Lung (tissue), 12 donors: ENCODE results near the gene NKAIN2. TPM values are rescaled to one million over a fixed set of nuclear protein-coding genes. Genes with fewer than 3 reads are reported as not detected.

Source experiments
- ATAC-seq: fragments of 200-7000 bp; cut with Tn5 transposase; one replicate; pipeline ENCODE4 v1.9.1; 2020; ENCODE audit warnings: moderate number of reproducible peaks; ENCODE audit not compliant: insufficient read depth, low FRiP score
- DNase-seq, 3 donors: peaks; one replicate each; pipeline ENCODE4 v3.0.0-alpha.2; 2013 to 2017
- H3K27ac ChIP-seq, 2 donors: one replicate each; pipeline ENCODE4 v1.5.1; 2013; ENCODE audit warnings: mild to moderate bottlenecking in 2 of 2, moderate library complexity in 2 of 2, control low read depth in 1 of 2, inconsistent platforms in 1 of 2, low read depth in 1 of 2, low read length in 1 of 2
- H3K27me3 ChIP-seq, 3 donors: one replicate each; pipeline ENCODE4 v1.5.1; 2013; ENCODE audit warnings: low read length in 2 of 3; ENCODE audit not compliant: control insufficient read depth in 3 of 3, insufficient read depth in 3 of 3
- H3K36me3 ChIP-seq, 4 donors: one replicate each; pipeline ENCODE4 v1.5.1; 2013; ENCODE audit warnings: low read length in 4 of 4, mild to moderate bottlenecking in 1 of 4, moderate library complexity in 1 of 4; ENCODE audit not compliant: control insufficient read depth in 4 of 4, insufficient read depth in 4 of 4
- H3K4me1 ChIP-seq, 5 donors: one replicate each; pipeline ENCODE4 v1.5.1; 2013; ENCODE audit warnings: low read length in 5 of 5, mild to moderate bottlenecking in 2 of 5, moderate library complexity in 1 of 5; ENCODE audit not compliant: control insufficient read depth in 5 of 5, insufficient read depth in 5 of 5
- H3K4me3 ChIP-seq: one replicate; pipeline ENCODE4 v1.5.1; 2013; ENCODE audit warnings: mild to moderate bottlenecking, control low read depth, moderate library complexity
- H3K9ac ChIP-seq, 2 donors: one replicate each; pipeline ENCODE4 v1.5.1; 2013; ENCODE audit warnings: low read length in 2 of 2, control low read depth in 1 of 2; ENCODE audit not compliant: insufficient read depth in 1 of 2
- H3K9me3 ChIP-seq, 4 donors: one replicate each; pipeline ENCODE4 v1.5.1; 2013; ENCODE audit warnings: low read length in 3 of 4, mild to moderate bottlenecking in 1 of 4, moderate library complexity in 1 of 4; ENCODE audit not compliant: control insufficient read depth in 4 of 4, insufficient read depth in 3 of 4
- CTCF ChIP-seq: IDR thresholded peaks from 2 replicates; pipeline ENCODE4 v1.5.1; 2012; ENCODE audit warnings: mild to moderate bottlenecking; ENCODE audit errors: control extremely low read depth, extremely low read depth
- WGBS, 2 donors: extraction: QIAGEN DNeasy Blood & Tissue Kit; methylation state at CpG; one replicate each; pipeline ENCODE4 v1.1.7; 2013; 5-methylcytosine and 5-hydroxymethylcytosine counted together
- polyA plus RNA-seq, 2 donors: library from polyadenylated mRNA; stranded (reverse); fragments of 200-250 nt; gene quantifications; one replicate each; pipeline ENCODE4 v1.2.1, GENCODE V29; 2013
- total RNA-seq, 2 donors: library from RNA; depleted of rRNA in 1 of 2; stranded (reverse); fragments of >200 nt in 1 of 2; gene quantifications; one replicate each; pipeline ENCODE4 v1.2.1, GENCODE V29; 2014 to 2021
- donor health status: control.
- donor health status: control.
- donor health status: Bipolar disorder and iron deficiency.
- donor health status: healthy.
- donor health status: DM: yes; HTN: yes; CAD: no.

Gene NKAIN2
- total and polyA plus RNA-seq, 4 donors, result 0.01 to 4.4 TPM; not detected in 2

- Histone ChIP-seq H3K9ac (no peak overlapping the region), H3K4me3 (no peak overlapping the region), H3K36me3 (no peaks in the 10 kb centered on the region), H3K27me3 (no peaks in the 10 kb centered on the region), H3K9me3 (peaks cover 0 to 2% (median 0%) of the 10 kb centered on the region in 4 donors), H3K27ac (no peak overlapping the region), H3K4me1 (no peaks in the 10 kb centered on the region)
- 63 to 65% methylated on average over 6 of the region's 6 CpGs for WGBS, 2 donors
- no peak for TF ChIP-seq CTCF
- DNase-seq (no peak), ATAC-seq (no peak)
Measured at GRCh38 chr6:124066946-124067552, 263.4 kb downstream of the NKAIN2 start.

GRCh38 chr6:124069230-124069950 is 265.7 kb downstream of the NKAIN2 start:
- no peak overlapping the region for H3K27ac ChIP-seq
- H3K4me1 ChIP-seq, result peaks cover 0 to 2% (median 0%) of the 10 kb centered on the region in 5 donors
- H3K27me3 ChIP-seq, result no peaks in the 10 kb centered on the region
- DNase-seq (no peak), ATAC-seq (no peak)
- WGBS, 2 donors, result 81 to 86% methylated on average over 5 of the region's 5 CpGs
- peaks cover 0 to 5% (median 0%) of the 10 kb centered on the region in 4 donors for H3K9me3 ChIP-seq
- H3K9ac ChIP-seq, result no peak overlapping the region
- H3K36me3 ChIP-seq, result no peaks in the 10 kb centered on the region
- no peak overlapping the region for H3K4me3 ChIP-seq
- TF ChIP-seq CTCF, result no peak

- Histone ChIP-seq H3K9me3 (peaks cover 0 to 5% (median 0%) of the 10 kb centered on the region in 4 donors), H3K4me3 (no peak overlapping the region), H3K27me3 (no peaks in the 10 kb centered on the region), H3K9ac (no peak overlapping the region), H3K36me3 (no peaks in the 10 kb centered on the region), H3K27ac (no peak overlapping the region), H3K4me1 (peaks cover 0 to 7% (median 0%) of the 10 kb centered on the region in 5 donors)
- no peak for TF ChIP-seq CTCF
- DNase-seq (peak; percentile 53 to 76 (median 70)), ATAC-seq (no peak)
- WGBS, 2 donors, result 65 to 77% methylated on average over 6 of the region's 6 CpGs
Measured at GRCh38 chr6:124073021-124073420, 269.4 kb downstream of the NKAIN2 start.
